OCI-LY3 (cell line): Measurements from ENCODE around the gene PRKRA.
"Not testable (repeated sequence)": the region's sequence is repeated elsewhere in the genome, so short reads cannot be mapped to it uniquely, and the experiment has no call there.

Source experiments
- H2AFZ ChIP-seq: fragments of 200-600, 300-600 bp; shearing (Covaris generic); 2 replicates; pipeline ENCODE4 v1.6.0; 2014; ENCODE audit warnings: antibody characterized with exemption, low read depth, low read length
- H3K27ac ChIP-seq: fragments of 200-600, 300-600 bp; sonication (generic); 2 replicates; pipeline ENCODE4 v1.5.1; 2014; ENCODE audit warnings: mild to moderate bottlenecking, low read length, moderate library complexity, mixed read lengths
- H3K27me3 ChIP-seq: fragments of 200-600, 300-600 bp; sonication (generic); 2 replicates; pipeline ENCODE4 v1.6.1; 2014; ENCODE audit warnings: low read depth, low read length, mixed read lengths
- H3K36me3 ChIP-seq: fragments of 200-600, 300-600 bp; sonication (generic); replicated peaks from 2 replicates; pipeline ENCODE3; 2014; ENCODE audit warnings: low read depth, low read length, mixed read lengths
- H3K4me1 ChIP-seq: fragments of 300-600, 200-600 bp; sonication (generic); 2 replicates; pipeline ENCODE4 v1.6.1; 2014; ENCODE audit warnings: low read length, mixed read lengths
- H3K4me2 ChIP-seq: fragments of 200-600, 300-600 bp; sonication (generic); 2 replicates; pipeline ENCODE4 v1.6.1; 2014; ENCODE audit warnings: low read length, mixed read lengths
- H3K4me3 ChIP-seq: fragments of 300-600, 200-600 bp; sonication (generic); 2 replicates; pipeline ENCODE4 v1.5.1; 2014; ENCODE audit warnings: antibody characterized with exemption, mild to moderate bottlenecking, low read length, moderate library complexity
- H3K79me2 ChIP-seq: fragments of 300-600, 200-600 bp; shearing (Covaris generic); 2 replicates; pipeline ENCODE4 v1.6.1; 2014; ENCODE audit warnings: mild to moderate bottlenecking, low read length, mixed read lengths
- H3K9ac ChIP-seq: fragments of 300-600, 200-600 bp; shearing (Covaris generic); 2 replicates; pipeline ENCODE4 v1.6.0; 2014; ENCODE audit warnings: mild to moderate bottlenecking, low read length, moderate library complexity
- H3K9me3 ChIP-seq: fragments of 200-600, 300-600 bp; shearing (Covaris generic); 2 replicates; pipeline ENCODE4 v1.6.1; 2014; ENCODE audit warnings: low read length, mixed read lengths; ENCODE audit not compliant: insufficient read depth
- H4K20me1 ChIP-seq: fragments of 200-600, 300-600 bp; sonication (generic); 2 replicates; pipeline ENCODE4 v1.6.1; 2016; ENCODE audit warnings: low read length, mixed read lengths; ENCODE audit not compliant: insufficient read depth
- CTCF ChIP-seq: fragments of 200-600, 300-600 bp; sonication (generic); IDR thresholded peaks from 2 replicates; pipeline ENCODE4 v1.5.1; 2014; ENCODE audit warnings: antibody characterized with exemption, low read length, low read depth
- EZH2phosphoT487 ChIP-seq: fragments of 200-600 bp; shearing (Covaris generic); IDR thresholded peaks from 2 replicates; pipeline ENCODE4 v1.6.1; 2018; ENCODE audit warnings: antibody characterized with exemption, mixed run types, low read depth

PRKRA gene

GRCh38 chr2:178426388-178426787 lies 24.6 kb downstream of the PRKRA start:
- Histone ChIP-seq H3K27me3 (no peaks in the 10 kb centered on the region), H3K79me2 (no peaks in the 10 kb centered on the region), H3K4me3 (no peak overlapping the region), H3K9me3 (no peaks in the 10 kb centered on the region), H4K20me1 (no peaks in the 10 kb centered on the region; the same call in 1 of the 2 replicates), H3K27ac (no peak overlapping the region), H3K9ac (no peak overlapping the region), H3K4me2 (no peak overlapping the region), H2AFZ (no peak overlapping the region), H3K36me3 (peaks cover 56% of the 10 kb centered on the region), H3K4me1 (no peaks in the 10 kb centered on the region)
- TF ChIP-seq CTCF (no peak), EZH2phosphoT487 (no peak)

GRCh38 chr2:178425255-178425827 lies 25.6 kb downstream of the PRKRA start:
- Histone ChIP-seq H2AFZ (no peak overlapping the region), H3K9me3 (no peaks in the 10 kb centered on the region), H3K27me3 (no peaks in the 10 kb centered on the region), H3K36me3 (peaks cover 50% of the 10 kb centered on the region), H3K79me2 (no peaks in the 10 kb centered on the region), H3K4me3 (no peak overlapping the region), H3K4me1 (no peaks in the 10 kb centered on the region), H3K27ac (no peak overlapping the region), H4K20me1 (no peaks in the 10 kb centered on the region; the same call in 1 of the 2 replicates), H3K9ac (no peak overlapping the region), H3K4me2 (no peak overlapping the region)
- TF ChIP-seq CTCF, result no peak
- TF ChIP-seq EZH2phosphoT487, result no peak

- H3K27me3 ChIP-seq, H3K4me1 ChIP-seq, H3K9me3 ChIP-seq, H2AFZ ChIP-seq, H3K4me2 ChIP-seq, H3K4me3 ChIP-seq, H3K9ac ChIP-seq, H4K20me1 ChIP-seq, H3K27ac ChIP-seq, H3K79me2 ChIP-seq: not testable (repeated sequence)
- peaks cover 39% of the 10 kb centered on the region for H3K36me3 ChIP-seq
Measured at GRCh38 chr2:178423746-178424145, 27.2 kb downstream of the PRKRA start.

DNA sequence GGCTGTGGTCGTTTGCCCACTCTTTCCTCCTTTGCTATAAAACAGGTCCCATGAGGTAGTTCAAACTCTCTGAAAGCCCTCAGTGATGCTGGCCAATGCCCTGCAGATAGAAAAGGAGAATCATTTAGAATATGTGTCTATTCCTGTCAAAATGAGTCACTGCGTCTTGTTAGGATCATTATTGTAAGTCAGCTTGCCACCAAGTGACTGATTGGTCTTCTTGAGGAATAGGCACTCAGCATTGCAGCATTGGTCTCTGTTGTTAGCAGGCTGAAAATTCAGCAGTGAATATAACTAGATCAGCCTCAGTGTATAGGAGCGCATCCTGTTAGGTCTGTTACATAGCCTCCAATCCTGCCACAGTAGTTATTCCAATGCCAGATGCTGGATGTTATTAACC lies 28.9 kb downstream of the PRKRA start:
- peaks cover 26% of the 10 kb centered on the region for H3K36me3 ChIP-seq
- H3K4me1 ChIP-seq, result no peaks in the 10 kb centered on the region
- H3K79me2 ChIP-seq, result no peaks in the 10 kb centered on the region
- H3K9ac ChIP-seq, result no peak overlapping the region
- H3K27me3 ChIP-seq, result no peaks in the 10 kb centered on the region
- no peak for TF ChIP-seq EZH2phosphoT487
- no peak for TF ChIP-seq CTCF
- no peak overlapping the region for H3K27ac ChIP-seq
- H2AFZ ChIP-seq, result no peak overlapping the region
- no peak overlapping the region for H3K4me3 ChIP-seq
- no peak overlapping the region for H3K4me2 ChIP-seq
- no peaks in the 10 kb centered on the region; the same call in 1 of the 2 replicates for H4K20me1 ChIP-seq
- no peaks in the 10 kb centered on the region for H3K9me3 ChIP-seq

DNA sequence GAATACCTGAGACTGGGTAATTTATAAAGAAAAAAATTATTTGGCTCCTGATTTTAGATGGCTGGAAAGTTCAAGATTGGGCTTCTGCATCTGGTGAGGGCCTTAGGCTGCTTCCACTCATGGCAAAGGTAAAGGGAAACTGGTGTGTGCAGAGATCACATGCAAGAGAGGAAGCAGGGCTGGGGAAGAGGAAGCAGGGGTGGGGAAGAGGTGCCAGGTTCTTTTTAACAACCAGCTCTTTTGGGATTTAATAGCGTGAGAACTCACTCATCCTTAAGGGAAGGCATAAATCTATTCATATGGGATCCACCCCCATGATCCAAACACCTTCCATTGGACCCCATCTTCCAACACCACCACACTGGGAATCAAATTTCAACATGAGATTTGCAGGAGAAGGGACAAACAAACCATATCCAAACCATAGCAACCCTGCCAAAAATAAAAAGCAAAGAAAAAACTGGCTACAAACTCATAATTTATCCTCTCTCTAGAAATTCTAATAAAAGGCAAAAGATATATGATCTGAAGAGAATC lies 30.4 kb downstream of the PRKRA start:
- peaks cover 12% of the 10 kb centered on the region for H3K36me3 ChIP-seq
- no peaks in the 10 kb centered on the region for H3K27me3 ChIP-seq
- no peak overlapping the region for H3K4me2 ChIP-seq
- no peak for TF ChIP-seq EZH2phosphoT487
- TF ChIP-seq CTCF, result no peak
- H3K4me3 ChIP-seq, result no peak overlapping the region
- no peak overlapping the region for H3K27ac ChIP-seq
- no peaks in the 10 kb centered on the region; the same call in 1 of the 2 replicates for H4K20me1 ChIP-seq
- no peak overlapping the region for H3K9ac ChIP-seq
- H3K79me2 ChIP-seq, result no peaks in the 10 kb centered on the region
- H2AFZ ChIP-seq, result no peak overlapping the region
- H3K4me1 ChIP-seq, result no peaks in the 10 kb centered on the region
- H3K9me3 ChIP-seq, result no peaks in the 10 kb centered on the region
